ENCODE results near the gene OTOG. TPM values are rescaled to one million over a fixed set of nuclear protein-coding genes. Genes with fewer than 3 reads are reported as not detected.
A peak's percentile ranks its signal among the peaks of the same experiment; 100 is the strongest.

The OTOG gene
- total RNA-seq, 1 donor from 2014 or later: 42.1 TPM

GRCh38 chr11:17500673-17501072 is 46.4 kb upstream of the OTOG start:
- Mint-ChIP-seq H3K9me3 (no peaks in the 10 kb centered on the region), H3K27ac (no peak overlapping the region), H3K27me3 (ENCODE audit: insufficient read depth, low read depth) (peaks cover 10% of the 10 kb centered on the region), H3K36me3 (no peaks in the 10 kb centered on the region), H3K4me3 (no peak overlapping the region), H3K4me1 (peaks cover 5% of the 10 kb centered on the region)
- Histone ChIP-seq H3K36me3 (no peaks in the 10 kb centered on the region), H3K9me3 (ENCODE audit: low read depth) (no peaks in the 10 kb centered on the region), H3K79me2 (ENCODE audit: low read depth) (no peaks in the 10 kb centered on the region), H3K4me3 (no peak overlapping the region), H3K9ac (no peak overlapping the region), H3K27me3 (no peaks in the 10 kb centered on the region), H3F3A (ENCODE audit: low read depth) (no peaks in the 10 kb centered on the region), H4K20me1 (ENCODE audit: low read depth) (no peaks in the 10 kb centered on the region), H3K4me2 (no peak overlapping the region), H3K4me1 (no peaks in the 10 kb centered on the region), H3K27ac (no peak overlapping the region), H2AFZ (replicated peaks) (no peak overlapping the region)
- no peak for DNase-seq (ENCODE audit: low spot score)
- no peak for TF ChIP-seq CTCF (IDR thresholded peaks at IDR 0.05)
- no peak for TF ChIP-seq EZH2 (IDR thresholded peaks at IDR 0.05)
- no peak for TF ChIP-seq EZH2phosphoT487 (IDR thresholded peaks at IDR 0.05)

- Mint-ChIP-seq H3K27ac (no peak overlapping the region), H3K4me3 (no peak overlapping the region), H3K27me3 (ENCODE audit: insufficient read depth, low read depth) (peaks cover 9% of the 10 kb centered on the region), H3K4me1 (peaks cover 5% of the 10 kb centered on the region), H3K36me3 (no peaks in the 10 kb centered on the region), H3K9me3 (no peaks in the 10 kb centered on the region)
- Histone ChIP-seq H3K79me2 (ENCODE audit: low read depth) (no peaks in the 10 kb centered on the region), H3K4me1 (no peaks in the 10 kb centered on the region), H2AFZ (replicated peaks) (no peak overlapping the region), H3K27me3 (no peaks in the 10 kb centered on the region), H3K4me2 (no peak overlapping the region), H3F3A (ENCODE audit: low read depth) (no peaks in the 10 kb centered on the region), H3K27ac (no peak overlapping the region), H3K4me3 (no peak overlapping the region), H3K36me3 (no peaks in the 10 kb centered on the region), H3K9ac (no peak overlapping the region), H4K20me1 (ENCODE audit: low read depth) (no peaks in the 10 kb centered on the region), H3K9me3 (ENCODE audit: low read depth) (no peaks in the 10 kb centered on the region)
- TF ChIP-seq EZH2 (IDR thresholded peaks at IDR 0.05) (no peak), CTCF (IDR thresholded peaks at IDR 0.05) (no peak), EZH2phosphoT487 (IDR thresholded peaks at IDR 0.05) (no peak)
- DNase-seq (ENCODE audit: low spot score): no peak
Observed at GRCh38 chr11:17502630-17503029, 44.4 kb upstream of the OTOG start.

- H4K20me1 ChIP-seq (ENCODE audit: low read depth): no peaks in the 10 kb centered on the region
- H2AFZ ChIP-seq (replicated peaks): no peak overlapping the region
- no peak overlapping the region for H3K9ac ChIP-seq
- H3K27me3 ChIP-seq: no peaks in the 10 kb centered on the region
- Mint-ChIP-seq H3K4me3 (no peak overlapping the region), H3K27me3 (ENCODE audit: insufficient read depth, low read depth) (peaks cover 5% of the 10 kb centered on the region), H3K4me1 (peaks cover 3% of the 10 kb centered on the region), H3K27ac (no peak overlapping the region), H3K9me3 (no peaks in the 10 kb centered on the region), H3K36me3 (no peaks in the 10 kb centered on the region)
- no peaks in the 10 kb centered on the region for H3K9me3 ChIP-seq (ENCODE audit: low read depth)
- no peaks in the 10 kb centered on the region for H3K79me2 ChIP-seq (ENCODE audit: low read depth)
- no peak overlapping the region for H3K4me2 ChIP-seq
- H3K27ac ChIP-seq: no peak overlapping the region
- no peak for TF ChIP-seq EZH2 (IDR thresholded peaks at IDR 0.05)
- peak; percentile 92 for TF ChIP-seq CTCF (IDR thresholded peaks at IDR 0.05)
- TF ChIP-seq EZH2phosphoT487 (IDR thresholded peaks at IDR 0.05): no peak
- H3K36me3 ChIP-seq: no peaks in the 10 kb centered on the region
- H3F3A ChIP-seq (ENCODE audit: low read depth): no peaks in the 10 kb centered on the region
- peak; percentile 93 for DNase-seq (ENCODE audit: low spot score)
- no peak overlapping the region for H3K4me3 ChIP-seq
- no peaks in the 10 kb centered on the region for H3K4me1 ChIP-seq
Observed at GRCh38 chr11:17504330-17505107, 42.5 kb upstream of the OTOG start.

Data from neural progenitor cell (in vitro differentiated cells).